Measurements from ENCODE around the gene KIAA0753.

KIAA0753 gene

GRCh38 chr17:6570731-6571451, 69.6 kb downstream of the KIAA0753 start:
- TF ChIP-seq TEAD4 (IDR thresholded peaks at IDR 0.05) (no peak), TCF12 (IDR thresholded peaks at IDR 0.05; ENCODE audit: low read depth) (no peak), CREB1 (IDR thresholded peaks at IDR 0.05; ENCODE audit: low read depth) (no peak), YY1 (IDR thresholded peaks at IDR 0.05; ENCODE audit: low read depth) (no peak), EP300 (IDR thresholded peaks at IDR 0.05; ENCODE audit: borderline replicate concordance) (no peak), EGR1 (IDR thresholded peaks at IDR 0.05) (no peak), ZBTB7A (IDR thresholded peaks at IDR 0.05; ENCODE audit: low read depth) (no peak), NFIC (IDR thresholded peaks at IDR 0.05) (no peak), FOXM1 (IDR thresholded peaks at IDR 0.05; ENCODE audit: borderline replicate concordance, low read depth) (no peak), RAD21 (IDR thresholded peaks at IDR 0.05; ENCODE audit: low read depth) (no peak), MAX (IDR thresholded peaks at IDR 0.05) (no peak), CEBPB (IDR thresholded peaks at IDR 0.05) (no peak), TAF1 (IDR thresholded peaks at IDR 0.05; ENCODE audit: low read depth) (no peak)
- TF ChIP-seq, protein P1, sequence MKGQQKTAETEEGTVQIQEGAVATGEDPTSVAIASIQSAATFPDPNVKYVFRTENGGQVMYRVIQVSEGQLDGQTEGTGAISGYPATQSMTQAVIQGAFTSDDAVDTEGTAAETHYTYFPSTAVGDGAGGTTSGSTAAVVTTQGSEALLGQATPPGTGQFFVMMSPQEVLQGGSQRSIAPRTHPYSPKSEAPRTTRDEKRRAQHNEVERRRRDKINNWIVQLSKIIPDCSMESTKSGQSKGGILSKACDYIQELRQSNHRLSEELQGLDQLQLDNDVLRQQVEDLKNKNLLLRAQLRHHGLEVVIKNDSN (IDR thresholded peaks at IDR 0.05): no peak
- TF ChIP-seq, protein P2, sequence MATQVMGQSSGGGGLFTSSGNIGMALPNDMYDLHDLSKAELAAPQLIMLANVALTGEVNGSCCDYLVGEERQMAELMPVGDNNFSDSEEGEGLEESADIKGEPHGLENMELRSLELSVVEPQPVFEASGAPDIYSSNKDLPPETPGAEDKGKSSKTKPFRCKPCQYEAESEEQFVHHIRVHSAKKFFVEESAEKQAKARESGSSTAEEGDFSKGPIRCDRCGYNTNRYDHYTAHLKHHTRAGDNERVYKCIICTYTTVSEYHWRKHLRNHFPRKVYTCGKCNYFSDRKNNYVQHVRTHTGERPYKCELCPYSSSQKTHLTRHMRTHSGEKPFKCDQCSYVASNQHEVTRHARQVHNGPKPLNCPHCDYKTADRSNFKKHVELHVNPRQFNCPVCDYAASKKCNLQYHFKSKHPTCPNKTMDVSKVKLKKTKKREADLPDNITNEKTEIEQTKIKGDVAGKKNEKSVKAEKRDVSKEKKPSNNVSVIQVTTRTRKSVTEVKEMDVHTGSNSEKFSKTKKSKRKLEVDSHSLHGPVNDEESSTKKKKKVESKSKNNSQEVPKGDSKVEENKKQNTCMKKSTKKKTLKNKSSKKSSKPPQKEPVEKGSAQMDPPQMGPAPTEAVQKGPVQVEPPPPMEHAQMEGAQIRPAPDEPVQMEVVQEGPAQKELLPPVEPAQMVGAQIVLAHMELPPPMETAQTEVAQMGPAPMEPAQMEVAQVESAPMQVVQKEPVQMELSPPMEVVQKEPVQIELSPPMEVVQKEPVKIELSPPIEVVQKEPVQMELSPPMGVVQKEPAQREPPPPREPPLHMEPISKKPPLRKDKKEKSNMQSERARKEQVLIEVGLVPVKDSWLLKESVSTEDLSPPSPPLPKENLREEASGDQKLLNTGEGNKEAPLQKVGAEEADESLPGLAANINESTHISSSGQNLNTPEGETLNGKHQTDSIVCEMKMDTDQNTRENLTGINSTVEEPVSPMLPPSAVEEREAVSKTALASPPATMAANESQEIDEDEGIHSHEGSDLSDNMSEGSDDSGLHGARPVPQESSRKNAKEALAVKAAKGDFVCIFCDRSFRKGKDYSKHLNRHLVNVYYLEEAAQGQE (IDR thresholded peaks at IDR 0.05; ENCODE audit: low read depth): no peak

DNA sequence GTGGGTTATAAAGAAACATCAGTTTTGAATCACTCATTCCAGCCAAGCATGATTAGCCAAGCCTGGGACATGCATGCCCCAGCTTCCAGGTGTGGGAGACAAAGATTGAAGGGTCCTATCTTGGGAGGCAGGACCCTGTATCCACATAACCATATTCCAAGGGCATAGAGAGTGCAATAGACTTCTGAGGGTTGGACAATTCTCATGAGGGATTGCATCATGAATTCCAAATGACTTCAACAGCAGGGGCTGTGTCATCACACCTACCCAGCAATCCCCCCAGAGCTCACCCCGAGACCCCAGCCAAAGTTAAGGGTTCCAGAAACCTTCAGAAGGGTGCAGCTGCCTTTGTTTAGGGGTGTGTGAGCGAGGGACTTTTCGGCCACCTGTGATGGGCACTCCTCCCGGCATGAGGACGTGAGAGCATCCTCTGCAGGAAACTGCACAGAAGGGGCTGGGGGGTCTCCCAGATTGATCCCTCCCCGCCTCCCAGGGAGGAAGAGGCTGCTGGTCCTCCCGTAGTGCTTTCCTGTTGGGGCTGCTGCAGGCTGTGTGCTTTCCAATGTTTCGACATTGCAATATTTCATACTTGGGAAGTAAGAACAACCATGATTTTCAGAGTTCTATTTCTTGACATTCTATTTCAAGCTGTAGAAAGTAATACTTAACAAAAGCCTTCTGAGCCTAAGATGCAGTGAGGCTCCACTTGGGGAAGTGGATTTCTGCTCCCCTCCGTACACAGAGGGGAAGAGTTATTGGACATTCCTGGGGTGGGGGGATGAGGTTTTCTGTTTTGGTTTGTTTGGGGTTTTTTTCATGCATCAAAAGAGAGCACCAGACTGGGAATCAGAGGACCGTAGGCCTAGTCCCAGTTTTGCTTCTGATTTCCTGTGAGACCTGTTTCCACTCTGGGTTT, 70.9 kb downstream of the KIAA0753 start:
- TF ChIP-seq, protein P2 (IDR thresholded peaks at IDR 0.05; ENCODE audit: low read depth): no peak
- TF ChIP-seq TAF1 (IDR thresholded peaks at IDR 0.05; ENCODE audit: low read depth) (no peak), ZBTB7A (IDR thresholded peaks at IDR 0.05; ENCODE audit: low read depth) (no peak), FOXM1 (IDR thresholded peaks at IDR 0.05; ENCODE audit: borderline replicate concordance, low read depth) (no peak), RAD21 (IDR thresholded peaks at IDR 0.05; ENCODE audit: low read depth) (no peak), CREB1 (IDR thresholded peaks at IDR 0.05; ENCODE audit: low read depth) (no peak), CEBPB (IDR thresholded peaks at IDR 0.05) (no peak), MAX (IDR thresholded peaks at IDR 0.05) (no peak), TCF12 (IDR thresholded peaks at IDR 0.05; ENCODE audit: low read depth) (no peak), NFIC (IDR thresholded peaks at IDR 0.05) (no peak), YY1 (IDR thresholded peaks at IDR 0.05; ENCODE audit: low read depth) (no peak), TEAD4 (IDR thresholded peaks at IDR 0.05) (no peak), EGR1 (IDR thresholded peaks at IDR 0.05) (no peak), EP300 (IDR thresholded peaks at IDR 0.05; ENCODE audit: borderline replicate concordance) (no peak)
- TF ChIP-seq, protein P1 (IDR thresholded peaks at IDR 0.05): no peak

- no peak for TF ChIP-seq CREB1 (IDR thresholded peaks at IDR 0.05; ENCODE audit: low read depth)
- no peak for TF ChIP-seq EGR1 (IDR thresholded peaks at IDR 0.05)
- TF ChIP-seq FOXM1 (IDR thresholded peaks at IDR 0.05; ENCODE audit: borderline replicate concordance, low read depth): no peak
- TF ChIP-seq TAF1 (IDR thresholded peaks at IDR 0.05; ENCODE audit: low read depth): no peak
- TF ChIP-seq, protein P2 (IDR thresholded peaks at IDR 0.05; ENCODE audit: low read depth): no peak
- no peak for TF ChIP-seq TEAD4 (IDR thresholded peaks at IDR 0.05)
- TF ChIP-seq CEBPB (IDR thresholded peaks at IDR 0.05): no peak
- TF ChIP-seq, protein P1 (IDR thresholded peaks at IDR 0.05): no peak
- no peak for TF ChIP-seq MAX (IDR thresholded peaks at IDR 0.05)
- no peak for TF ChIP-seq YY1 (IDR thresholded peaks at IDR 0.05; ENCODE audit: low read depth)
- no peak for TF ChIP-seq ZBTB7A (IDR thresholded peaks at IDR 0.05; ENCODE audit: low read depth)
- no peak for TF ChIP-seq RAD21 (IDR thresholded peaks at IDR 0.05; ENCODE audit: low read depth)
- no peak for TF ChIP-seq NFIC (IDR thresholded peaks at IDR 0.05)
These were observed 72.2 kb downstream of the KIAA0753 start for GRCh38 chr17:6568184-6568758.
